ENCODE data around the gene PER3.

The PER3 gene

GRCh38 chr1:7783826-7784491 is at the start of gene PER3:
Gene PER3, plus strand, starts transcription at chr1:7784291. Its CDS starts 587 bp downstream, at chr1:7784878.
- peak within 1 kb of the TSS; percentile 55 for H3K4me3 ChIP-seq (ENCODE audit: low read depth, low read length)
- peak; percentile 98 for DNase-seq (ENCODE audit: low read depth, low spot score)
- TF ChIP-seq CTCF (IDR thresholded peaks at IDR 0.05; ENCODE audit: low read depth, low read length) = no peak
- in situ Hi-C loops (cut with HindIII; ENCODE audit: low sequenced_read_pairs) = no loop called here

GRCh38 chr1:7738044-7738443 is 46.0 kb upstream of the PER3 start:
- in situ Hi-C loops (cut with HindIII; ENCODE audit: low sequenced_read_pairs) = no loop called here
- no peak for DNase-seq (ENCODE audit: low read depth, low spot score)
- TF ChIP-seq CTCF (IDR thresholded peaks at IDR 0.05; ENCODE audit: low read depth, low read length) = no peak
- H3K4me3 ChIP-seq (ENCODE audit: low read depth, low read length) = no peak overlapping the region

- H3K4me3 ChIP-seq (ENCODE audit: low read depth, low read length) = no peak overlapping the region
- in situ Hi-C loops (cut with HindIII; ENCODE audit: low sequenced_read_pairs) = no loop called here
- no peak for DNase-seq (ENCODE audit: low read depth, low spot score)
- no peak for TF ChIP-seq CTCF (IDR thresholded peaks at IDR 0.05; ENCODE audit: low read depth, low read length)
Observed at GRCh38 chr1:7743346-7743745, 40.7 kb upstream of the PER3 start.

- no peak overlapping the region for H3K4me3 ChIP-seq (ENCODE audit: low read depth, low read length)
- no peak for DNase-seq (ENCODE audit: low read depth, low spot score)
- in situ Hi-C loops (cut with HindIII; ENCODE audit: low sequenced_read_pairs) = no loop called here
- no peak for TF ChIP-seq CTCF (IDR thresholded peaks at IDR 0.05; ENCODE audit: low read depth, low read length)
Observed at GRCh38 chr1:7744882-7745281, 39.2 kb upstream of the PER3 start.

- DNase-seq (ENCODE audit: low read depth, low spot score) = no peak
- in situ Hi-C loops (cut with HindIII; ENCODE audit: low sequenced_read_pairs) = no loop called here
- no peak overlapping the region for H3K4me3 ChIP-seq (ENCODE audit: low read depth, low read length)
- no peak for TF ChIP-seq CTCF (IDR thresholded peaks at IDR 0.05; ENCODE audit: low read depth, low read length)
Observed at GRCh38 chr1:7745783-7746182, 38.3 kb upstream of the PER3 start.

GRCh38 chr1:7747605-7748004 is 36.5 kb upstream of the PER3 start:
- DNase-seq (ENCODE audit: low read depth, low spot score) = no peak
- TF ChIP-seq CTCF (IDR thresholded peaks at IDR 0.05; ENCODE audit: low read depth, low read length) = no peak
- in situ Hi-C loops (cut with HindIII; ENCODE audit: low sequenced_read_pairs) = no loop called here
- H3K4me3 ChIP-seq (ENCODE audit: low read depth, low read length) = no peak overlapping the region
